ENCODE measurements around the gene SLC35F5. TPM values are rescaled to one million over a fixed set of nuclear protein-coding genes. Genes with fewer than 3 reads are reported as not detected.

SLC35F5 gene
- total and polyA plus RNA-seq, 2 of the 13 experiments (the other 11 are each of a cell fraction or from before 2014, with no cell fraction given) = 139 to 174 TPM

DNA sequence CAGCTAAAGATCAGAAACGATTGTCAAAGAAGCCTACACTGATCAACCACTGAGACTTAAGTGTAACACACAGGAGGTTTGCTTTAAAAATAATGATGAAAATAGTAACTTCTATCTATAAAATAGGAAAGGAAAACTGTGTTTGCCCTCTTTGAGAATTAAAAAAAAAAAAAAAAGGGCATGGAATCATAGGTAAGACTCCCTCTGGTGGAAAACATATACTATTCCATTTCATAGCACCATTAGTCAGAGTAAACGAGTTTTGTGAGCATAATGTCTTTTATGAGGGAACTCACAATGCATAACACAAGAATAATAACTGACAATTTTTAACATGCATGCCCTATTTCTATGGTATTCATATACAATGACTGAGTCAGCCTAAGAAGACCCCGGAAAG, 36.3 kb downstream of the SLC35F5 start:
- H3K4me3 ChIP-seq (replicated peaks in 1 of 3; ENCODE audit: insufficient read depth in 1 of 3, low read depth in 2 of 3, low read length in 3 of 3) = no peak overlapping the region
- ChIA-PET CTCF (ENCODE audit: low intra/inter-chr PET ratio, low total read pairs) (interaction anchor here (1.2 to 2.0 kb wide), 2 partner anchors 116 to 118 kb away, joined by 3 to 13 read pairs; no protein-coding TSS in a partner anchor), POLR2A (interaction anchor here (1.1 kb wide), 1 partner anchor 37 kb away, joined by 3 read pairs; the partner anchor contains the start of gene SLC35F5)
- H3K4me2 ChIP-seq (ENCODE audit: low read depth, low read length) = no peak overlapping the region
- H3K9ac ChIP-seq (ENCODE audit: insufficient read depth, low read depth, low read length) = no peak overlapping the region
- H3K27me3 ChIP-seq (ENCODE audit: control insufficient read depth in 1 of 2, insufficient read depth in 2 of 2, low read length in 2 of 2) = no peaks in the 10 kb centered on the region
- ATAC-seq (peak; percentile 72), FAIRE-seq (peak; percentile 42), DNase-seq (ENCODE audit: low spot score) (peak; percentile 19)
- no peak overlapping the region for H3K27ac ChIP-seq (ENCODE audit: extremely low read length, insufficient read depth, low read length)
- no TSS peak for BruUV-seq (replicated peaks)
- in situ Hi-C loops (cut with HindIII; ENCODE audit: extremely low pct_ligation_motif_present, low pct_unique_long_range_greater_than_20kb) = no loop called here
- H3K4me1 ChIP-seq (ENCODE audit: insufficient read depth, low read length) = no peaks in the 10 kb centered on the region
- H3K9me3 ChIP-seq (ENCODE audit: low read length) = no peaks in the 10 kb centered on the region
- no peaks in the 10 kb centered on the region for H4K20me1 ChIP-seq (ENCODE audit: insufficient read depth, low read length)
- TF ChIP-seq, protein P1, sequence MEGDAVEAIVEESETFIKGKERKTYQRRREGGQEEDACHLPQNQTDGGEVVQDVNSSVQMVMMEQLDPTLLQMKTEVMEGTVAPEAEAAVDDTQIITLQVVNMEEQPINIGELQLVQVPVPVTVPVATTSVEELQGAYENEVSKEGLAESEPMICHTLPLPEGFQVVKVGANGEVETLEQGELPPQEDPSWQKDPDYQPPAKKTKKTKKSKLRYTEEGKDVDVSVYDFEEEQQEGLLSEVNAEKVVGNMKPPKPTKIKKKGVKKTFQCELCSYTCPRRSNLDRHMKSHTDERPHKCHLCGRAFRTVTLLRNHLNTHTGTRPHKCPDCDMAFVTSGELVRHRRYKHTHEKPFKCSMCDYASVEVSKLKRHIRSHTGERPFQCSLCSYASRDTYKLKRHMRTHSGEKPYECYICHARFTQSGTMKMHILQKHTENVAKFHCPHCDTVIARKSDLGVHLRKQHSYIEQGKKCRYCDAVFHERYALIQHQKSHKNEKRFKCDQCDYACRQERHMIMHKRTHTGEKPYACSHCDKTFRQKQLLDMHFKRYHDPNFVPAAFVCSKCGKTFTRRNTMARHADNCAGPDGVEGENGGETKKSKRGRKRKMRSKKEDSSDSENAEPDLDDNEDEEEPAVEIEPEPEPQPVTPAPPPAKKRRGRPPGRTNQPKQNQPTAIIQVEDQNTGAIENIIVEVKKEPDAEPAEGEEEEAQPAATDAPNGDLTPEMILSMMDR (CRISPR knock-in tag; IDR thresholded peaks at IDR 0.05) = peak; percentile 37
- TF ChIP-seq, protein P2, sequence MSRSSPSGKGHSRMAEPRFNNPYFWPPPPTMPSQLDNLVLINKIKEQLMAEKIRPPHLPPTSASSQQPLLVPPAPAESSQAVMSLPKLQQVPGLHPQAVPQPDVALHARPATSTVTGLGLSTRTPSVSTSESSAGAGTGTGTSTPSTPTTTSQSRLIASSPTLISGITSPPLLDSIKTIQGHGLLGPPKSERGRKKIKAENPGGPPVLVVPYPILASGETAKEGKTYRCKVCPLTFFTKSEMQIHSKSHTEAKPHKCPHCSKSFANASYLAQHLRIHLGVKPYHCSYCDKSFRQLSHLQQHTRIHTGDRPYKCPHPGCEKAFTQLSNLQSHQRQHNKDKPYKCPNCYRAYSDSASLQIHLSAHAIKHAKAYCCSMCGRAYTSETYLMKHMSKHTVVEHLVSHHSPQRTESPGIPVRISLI (CRISPR knock-in tag; IDR thresholded peaks at IDR 0.05; ENCODE audit: borderline replicate concordance) = peak; percentile 80
- TF ChIP-seq ZNF292 (CRISPR knock-in tag; IDR thresholded peaks at IDR 0.05; ENCODE audit: borderline replicate concordance, low read depth) (no peak), POGZ (CRISPR knock-in tag; IDR thresholded peaks at IDR 0.05) (no peak)
- 75% methylated on average over 3 of the region's 3 CpGs for WGBS (ENCODE audit: low lambda C conversion rate)
- intact Hi-C loops (cut with micrococcal nuclease; ENCODE audit: unreplicated experiment) = no loop called here
- no peaks in the 10 kb centered on the region for H3K79me2 ChIP-seq (ENCODE audit: insufficient read depth, low read length)
- no peak overlapping the region for H2AFZ ChIP-seq (ENCODE audit: low read length)
- peaks cover 13 to 53% of the 10 kb centered on the region in 2 experiments for H3K36me3 ChIP-seq (replicated peaks in 1 of 2; ENCODE audit: control insufficient read depth in 1 of 2, insufficient read depth in 2 of 2, low read length in 2 of 2)

DNA sequence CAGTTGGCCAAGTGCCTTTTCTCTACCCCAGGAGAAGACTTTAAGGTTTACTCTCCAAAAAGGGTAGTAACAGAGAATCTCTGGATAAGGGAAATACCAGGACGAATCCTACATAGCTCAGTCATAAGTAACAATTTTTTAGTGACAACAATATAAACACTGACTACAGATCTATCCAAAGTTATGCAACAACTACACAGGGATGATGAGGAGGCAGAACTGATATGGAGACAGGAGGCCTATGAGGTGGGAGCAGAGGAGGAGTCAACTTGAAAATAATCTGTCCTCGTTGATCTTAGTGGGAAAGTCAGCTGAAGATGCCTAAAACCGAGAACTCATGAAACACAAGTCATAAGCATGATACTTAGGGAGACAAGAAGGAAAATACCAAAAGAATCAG, 40.2 kb downstream of the SLC35F5 start:
- Histone ChIP-seq H3K9me3 (ENCODE audit: low read length) (no peaks in the 10 kb centered on the region), H3K27ac (ENCODE audit: extremely low read length, insufficient read depth, low read length) (no peak overlapping the region), H3K4me1 (ENCODE audit: insufficient read depth, low read length) (no peaks in the 10 kb centered on the region), H3K4me3 (replicated peaks in 1 of 3; ENCODE audit: insufficient read depth in 1 of 3, low read depth in 2 of 3, low read length in 3 of 3) (no peak overlapping the region), H3K9ac (ENCODE audit: insufficient read depth, low read depth, low read length) (no peak overlapping the region), H4K20me1 (ENCODE audit: insufficient read depth, low read length) (no peaks in the 10 kb centered on the region), H3K4me2 (ENCODE audit: low read depth, low read length) (no peak overlapping the region), H2AFZ (ENCODE audit: low read length) (no peak overlapping the region), H3K27me3 (ENCODE audit: control insufficient read depth in 1 of 2, insufficient read depth in 2 of 2, low read length in 2 of 2) (no peaks in the 10 kb centered on the region), H3K79me2 (ENCODE audit: insufficient read depth, low read length) (no peaks in the 10 kb centered on the region), H3K36me3 (replicated peaks in 1 of 2; ENCODE audit: control insufficient read depth in 1 of 2, insufficient read depth in 2 of 2, low read length in 2 of 2) (peaks cover 16 to 51% of the 10 kb centered on the region in 2 experiments)
- no TSS peak for BruUV-seq (replicated peaks)
- intact Hi-C loops (cut with micrococcal nuclease; ENCODE audit: unreplicated experiment) (no loop called here), in situ Hi-C loops (cut with HindIII; ENCODE audit: extremely low pct_ligation_motif_present, low pct_unique_long_range_greater_than_20kb) (no loop called here)
- ChIA-PET POLR2A (no interaction called here), CTCF (ENCODE audit: low intra/inter-chr PET ratio, low total read pairs) (no interaction called here)
- FAIRE-seq = no peak
- DNase-seq (ENCODE audit: low spot score) = no peak
- no peak for ATAC-seq
- WGBS (ENCODE audit: low lambda C conversion rate) = 96% methylated on average over 3 of the region's 3 CpGs
- TF ChIP-seq, protein P3, sequence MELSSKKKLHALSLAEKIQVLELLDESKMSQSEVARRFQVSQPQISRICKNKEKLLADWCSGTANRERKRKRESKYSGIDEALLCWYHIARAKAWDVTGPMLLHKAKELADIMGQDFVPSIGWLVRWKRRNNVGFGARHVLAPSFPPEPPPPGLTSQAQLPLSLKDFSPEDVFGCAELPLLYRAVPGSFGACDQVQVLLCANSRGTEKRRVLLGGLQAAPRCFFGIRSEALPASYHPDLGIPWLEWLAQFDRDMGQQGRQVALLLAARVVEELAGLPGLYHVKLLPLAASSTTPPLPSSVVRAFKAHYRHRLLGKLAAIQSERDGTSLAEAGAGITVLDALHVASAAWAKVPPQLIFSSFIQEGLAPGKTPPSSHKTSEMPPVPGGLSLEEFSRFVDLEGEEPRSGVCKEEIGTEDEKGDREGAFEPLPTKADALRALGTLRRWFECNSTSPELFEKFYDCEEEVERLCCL (CRISPR knock-in tag; IDR thresholded peaks at IDR 0.05; ENCODE audit: borderline replicate concordance) = no peak
- TF ChIP-seq TP53 (CRISPR knock-in tag; conservative IDR thresholded peaks at IDR 0.05) = no peak
- TF ChIP-seq, protein P4, sequence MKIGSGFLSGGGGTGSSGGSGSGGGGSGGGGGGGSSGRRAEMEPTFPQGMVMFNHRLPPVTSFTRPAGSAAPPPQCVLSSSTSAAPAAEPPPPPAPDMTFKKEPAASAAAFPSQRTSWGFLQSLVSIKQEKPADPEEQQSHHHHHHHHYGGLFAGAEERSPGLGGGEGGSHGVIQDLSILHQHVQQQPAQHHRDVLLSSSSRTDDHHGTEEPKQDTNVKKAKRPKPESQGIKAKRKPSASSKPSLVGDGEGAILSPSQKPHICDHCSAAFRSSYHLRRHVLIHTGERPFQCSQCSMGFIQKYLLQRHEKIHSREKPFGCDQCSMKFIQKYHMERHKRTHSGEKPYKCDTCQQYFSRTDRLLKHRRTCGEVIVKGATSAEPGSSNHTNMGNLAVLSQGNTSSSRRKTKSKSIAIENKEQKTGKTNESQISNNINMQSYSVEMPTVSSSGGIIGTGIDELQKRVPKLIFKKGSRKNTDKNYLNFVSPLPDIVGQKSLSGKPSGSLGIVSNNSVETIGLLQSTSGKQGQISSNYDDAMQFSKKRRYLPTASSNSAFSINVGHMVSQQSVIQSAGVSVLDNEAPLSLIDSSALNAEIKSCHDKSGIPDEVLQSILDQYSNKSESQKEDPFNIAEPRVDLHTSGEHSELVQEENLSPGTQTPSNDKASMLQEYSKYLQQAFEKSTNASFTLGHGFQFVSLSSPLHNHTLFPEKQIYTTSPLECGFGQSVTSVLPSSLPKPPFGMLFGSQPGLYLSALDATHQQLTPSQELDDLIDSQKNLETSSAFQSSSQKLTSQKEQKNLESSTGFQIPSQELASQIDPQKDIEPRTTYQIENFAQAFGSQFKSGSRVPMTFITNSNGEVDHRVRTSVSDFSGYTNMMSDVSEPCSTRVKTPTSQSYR (CRISPR knock-in tag; IDR thresholded peaks at IDR 0.05; ENCODE audit: borderline replicate concordance) = no peak
- no peak for TF ChIP-seq SALL2 (CRISPR knock-in tag; IDR thresholded peaks at IDR 0.05)
- TF ChIP-seq HMGA1 (CRISPR knock-in tag; conservative IDR thresholded peaks at IDR 0.05) = no peak
